Ovary (tissue), 3 donors: ENCODE results near the gene NUCB2.

Experiments used
- EP300 ChIP-seq: sonication (generic); formaldehyde crosslinking; IDR thresholded peaks from one replicate; pipeline ENCODE4 v1.6.1; 2017; ENCODE audit warnings: antibody characterized with exemption
- POLR2A ChIP-seq: fragments of 450-650 bp; IDR thresholded peaks from one replicate; pipeline ENCODE4 v1.6.1; 2017; ENCODE audit warnings: antibody characterized with exemption, mild to moderate bottlenecking, moderate library complexity
- TF ChIP-seq, protein P1 (sequence below), 3 donors: fragments of 450-650 bp in 2 of 3; fragments of 200-600 bp in 1 of 3; IDR thresholded peaks; one replicate each; pipeline versions ENCODE4 v1.5.1 to v1.8.0; 2016 to 2022; ENCODE audit warnings: antibody characterized with exemption in 3 of 3, mild to moderate bottlenecking in 1 of 3
- donor health status: DM: no; HTN: no; CAD: no.

- TF ChIP-seq POLR2A (no peak), EP300 (no peak)
- TF ChIP-seq, protein P1, sequence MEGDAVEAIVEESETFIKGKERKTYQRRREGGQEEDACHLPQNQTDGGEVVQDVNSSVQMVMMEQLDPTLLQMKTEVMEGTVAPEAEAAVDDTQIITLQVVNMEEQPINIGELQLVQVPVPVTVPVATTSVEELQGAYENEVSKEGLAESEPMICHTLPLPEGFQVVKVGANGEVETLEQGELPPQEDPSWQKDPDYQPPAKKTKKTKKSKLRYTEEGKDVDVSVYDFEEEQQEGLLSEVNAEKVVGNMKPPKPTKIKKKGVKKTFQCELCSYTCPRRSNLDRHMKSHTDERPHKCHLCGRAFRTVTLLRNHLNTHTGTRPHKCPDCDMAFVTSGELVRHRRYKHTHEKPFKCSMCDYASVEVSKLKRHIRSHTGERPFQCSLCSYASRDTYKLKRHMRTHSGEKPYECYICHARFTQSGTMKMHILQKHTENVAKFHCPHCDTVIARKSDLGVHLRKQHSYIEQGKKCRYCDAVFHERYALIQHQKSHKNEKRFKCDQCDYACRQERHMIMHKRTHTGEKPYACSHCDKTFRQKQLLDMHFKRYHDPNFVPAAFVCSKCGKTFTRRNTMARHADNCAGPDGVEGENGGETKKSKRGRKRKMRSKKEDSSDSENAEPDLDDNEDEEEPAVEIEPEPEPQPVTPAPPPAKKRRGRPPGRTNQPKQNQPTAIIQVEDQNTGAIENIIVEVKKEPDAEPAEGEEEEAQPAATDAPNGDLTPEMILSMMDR (IDR thresholded peaks at IDR 0.05): no peak
Observed at GRCh38 chr11:17277024-17277584, 565 bp downstream of the NUCB2 start.
